Esophagus squamous epithelium (tissue), 5 donors: ENCODE results near the gene SYPL1. TPM values are rescaled to one million over a fixed set of nuclear protein-coding genes. Genes with fewer than 3 reads are reported as not detected.

ENCODE experiments used
- DNase-seq: peaks from one replicate; lab custom pipeline; 2025; lab: John Stamatoyannopoulos, UW
- H3K27ac ChIP-seq, 4 donors: fragments of 200-600 bp; sonication (generic); one replicate each; pipeline ENCODE4 v1.5.1; 2016 to 2019; ENCODE audit warnings: mild to moderate bottlenecking in 1 of 4
- H3K27me3 ChIP-seq, 4 donors: fragments of 200-600 bp; sonication (generic); 1 replicate in 3 of 4; 2 replicates in 1 of 4; pipeline versions ENCODE4 v1.5.1 to v1.6.0; 2017 to 2021; ENCODE audit warnings: antibody characterized with exemption in 1 of 4
- H3K36me3 ChIP-seq, 3 donors: fragments of 200-600 bp; sonication (generic); one replicate each; pipeline ENCODE4 v1.5.1; 2016 to 2019
- H3K4me1 ChIP-seq, 3 donors: fragments of 200-600 bp; sonication (generic); one replicate each; pipeline ENCODE4 v1.5.1; 2017 to 2019
- H3K4me3 ChIP-seq, 4 donors: fragments of 200-600 bp; sonication (generic); 1 replicate in 3 of 4; 2 replicates in 1 of 4; pipeline ENCODE4 v1.5.1; 2016 to 2019; ENCODE audit warnings: mild to moderate bottlenecking in 2 of 4, moderate library complexity in 1 of 4
- H3K9me3 ChIP-seq, 3 donors: fragments of 200-600 bp; sonication (generic); one replicate each; pipeline ENCODE4 v1.5.1; 2016 to 2019
- CTCF ChIP-seq, 6 experiments: fragments of 450-650 bp in 4 of 6; fragments of 200-600 bp in 2 of 6; sonication (generic) in 2 of 6; IDR thresholded peaks; one replicate each; pipeline ENCODE4 v1.5.1; 2016 to 2019; ENCODE audit warnings: antibody characterized with exemption in 6 of 6, mild to moderate bottlenecking in 4 of 6, moderate library complexity in 4 of 6
- POLR2A ChIP-seq, 4 donors: fragments of 450-650 bp; IDR thresholded peaks; one replicate each; pipeline ENCODE4 v1.6.1; 2017; ENCODE audit warnings: antibody characterized with exemption in 4 of 4, mild to moderate bottlenecking in 4 of 4, moderate library complexity in 3 of 4
- WGBS, 2 donors: methylation state at CpG; one replicate each; pipeline ENCODE4 v1.1.5; 2018; 5-methylcytosine and 5-hydroxymethylcytosine counted together
- intact Hi-C: fragments of 100-400 bp; cut with DNase I; formaldehyde crosslinking; loops from one replicate; pipeline ENCODE4 v1.15.0; 2022
- total RNA-seq, 4 donors: library from RNA; depleted of rRNA; stranded (reverse); fragments of >200 nt; gene quantifications; one replicate each; pipeline ENCODE4 v1.1.0, GENCODE V29; 2016
- donor health status: DM: yes; HTN: yes; CAD: no.

SYPL1 gene
- total RNA-seq, 4 donors from 2014 or later, result 105 to 170 (median 148) TPM

- Histone ChIP-seq H3K9me3 (no peaks in the 10 kb centered on the region), H3K36me3 (no peaks in the 10 kb centered on the region), H3K27me3 (no peaks in the 10 kb centered on the region), H3K27ac (peak overlapping the region in 1 of 4 donors; percentile 3), H3K4me1 (peaks cover 0 to 14% (median 0%) of the 10 kb centered on the region in 3 donors), H3K4me3 (no peak overlapping the region)
- intact Hi-C loops, result loop anchor here (10.0 kb wide), 1 partner anchor 51 kb away; no protein-coding TSS in a partner anchor
- WGBS, 2 donors, result 81% methylated on average over 6 of the region's 6 CpGs
- no peak for DNase-seq
- TF ChIP-seq POLR2A (IDR thresholded peaks at IDR 0.05) (no peak), CTCF (IDR thresholded peaks at IDR 0.05) (no peak)
Observed at GRCh38 chr7:106116161-106116704, 4.1 kb upstream of the SYPL1 start.

GRCh38 chr7:106114716-106115383 lies 2.7 kb upstream of the SYPL1 start:
- H3K9me3 ChIP-seq, result no peaks in the 10 kb centered on the region
- H3K27ac ChIP-seq, result peak overlapping the region in 3 of 4 donors; percentile 11 to 51 (median 45)
- no peaks in the 10 kb centered on the region for H3K27me3 ChIP-seq
- DNase-seq, result no peak
- TF ChIP-seq POLR2A (IDR thresholded peaks at IDR 0.05), result no peak
- no peak for TF ChIP-seq CTCF (IDR thresholded peaks at IDR 0.05)
- WGBS, 2 donors, result 84 to 86% methylated on average over 3 to 5 of the region's 5 CpGs
- H3K4me1 ChIP-seq, result peaks cover 6 to 23% (median 8%) of the 10 kb centered on the region in 3 donors
- intact Hi-C loops, result loop anchor here (10.0 kb wide), 1 partner anchor 50 kb away; no protein-coding TSS in a partner anchor
- no peak overlapping the region for H3K4me3 ChIP-seq
- H3K36me3 ChIP-seq, result no peaks in the 10 kb centered on the region

- H3K9me3 ChIP-seq, result no peaks in the 10 kb centered on the region
- peaks cover 15 to 42% (median 24%) of the 10 kb centered on the region in 3 donors for H3K4me1 ChIP-seq
- no peaks in the 10 kb centered on the region for H3K36me3 ChIP-seq
- WGBS, 2 donors, result 77 to 81% methylated on average over 17 of the region's 17 CpGs
- peak overlapping the region; percentile 97 to 99 (median 98) for H3K27ac ChIP-seq
- H3K4me3 ChIP-seq, result peak overlapping the region in 3 of 4 donors; percentile 69 to 79 (median 78)
- intact Hi-C loops, result loop anchor here (10.0 kb wide), 1 partner anchor 48 kb away; no protein-coding TSS in a partner anchor
- H3K27me3 ChIP-seq, result no peaks in the 10 kb centered on the region
- no peak for DNase-seq
- TF ChIP-seq POLR2A (IDR thresholded peaks at IDR 0.05) (no peak), CTCF (IDR thresholded peaks at IDR 0.05) (no peak)
Observed at GRCh38 chr7:106112972-106113421, 885 bp upstream of the SYPL1 start.

GRCh38 chr7:106111655-106112117 lies 426 bp downstream of the SYPL1 start:
- Histone ChIP-seq H3K27me3 (no peaks in the 10 kb centered on the region), H3K27ac (peak overlapping the region; percentile 97 to 99 (median 98)), H3K4me1 (peaks cover 16 to 55% (median 26%) of the 10 kb centered on the region in 3 donors), H3K9me3 (no peaks in the 10 kb centered on the region), H3K36me3 (peaks cover 0 to 2% (median 0%) of the 10 kb centered on the region in 3 donors), H3K4me3 (peak overlapping the region; percentile 69 to 79 (median 78))
- intact Hi-C loops, result loop anchor here (10.0 kb wide), 1 partner anchor 47 kb away; no protein-coding TSS in a partner anchor
- TF ChIP-seq CTCF (IDR thresholded peaks at IDR 0.05), result peak in 1 of 6 experiments; percentile 6
- peak in 1 of 4 donors; percentile 73 for TF ChIP-seq POLR2A (IDR thresholded peaks at IDR 0.05)
- 10% methylated on average over 2 of the region's 53 CpGs; no CpG with 5 or more reads in 1 of the 2 donors for WGBS, 2 donors
- no peak for DNase-seq
